Parathyroid adenoma (tissue), 2 donors: Measurements from ENCODE around the gene OR11G2.
"Not testable (repeated sequence)": the region's sequence is repeated elsewhere in the genome, so short reads cannot be mapped to it uniquely, and the experiment has no call there.

ENCODE experiments used
- H2AFZ ChIP-seq: fragments of 300-600 bp; sonication (generic); one replicate; pipeline ENCODE4 v1.7.0; 2017; ENCODE audit warnings: antibody characterized with exemption, mild to moderate bottlenecking
- H3K27ac ChIP-seq: fragments of 300-600 bp; sonication (generic); one replicate; pipeline ENCODE4 v1.7.0; 2017
- H3K27me3 ChIP-seq: fragments of 300-600 bp; sonication (generic); one replicate; pipeline ENCODE4 v1.7.0; 2017; ENCODE audit warnings: low read length; ENCODE audit not compliant: control insufficient read depth, insufficient read depth
- H3K36me3 ChIP-seq: fragments of 300-600 bp; sonication (generic); one replicate; pipeline ENCODE4 v1.7.0; 2017; ENCODE audit warnings: low read length; ENCODE audit not compliant: control insufficient read depth, insufficient read depth
- H3K4me1 ChIP-seq: fragments of 300-600 bp; sonication (generic); one replicate; pipeline ENCODE4 v1.7.0; 2017; ENCODE audit warnings: control low read depth
- H3K4me2 ChIP-seq: fragments of 300-600 bp; sonication (generic); one replicate; pipeline ENCODE4 v1.7.0; 2017; ENCODE audit warnings: low read length
- H3K4me3 ChIP-seq: fragments of 300-600 bp; sonication (generic); one replicate; pipeline ENCODE4 v1.7.0; 2017; ENCODE audit warnings: low read depth, low read length
- H3K79me2 ChIP-seq: fragments of 300-600 bp; sonication (generic); one replicate; pipeline ENCODE4 v1.7.0; 2017; ENCODE audit warnings: control low read depth
- H3K9ac ChIP-seq: fragments of 300-600 bp; sonication (generic); one replicate; pipeline ENCODE4 v1.7.0; 2017; ENCODE audit warnings: mild to moderate bottlenecking
- H3K9me3 ChIP-seq: fragments of 300-600 bp; sonication (generic); one replicate; pipeline ENCODE4 v1.7.0; 2017; ENCODE audit warnings: low read length; ENCODE audit not compliant: control insufficient read depth
- TF ChIP-seq, protein P1 (sequence below): fragments of 300-600 bp; sonication (generic); IDR thresholded peaks from one replicate; pipeline ENCODE4 v1.7.0; 2017; ENCODE audit warnings: antibody characterized with exemption, mild to moderate bottlenecking
- donor health status: primary hyperparathyroidism.

Gene OR11G2

DNA sequence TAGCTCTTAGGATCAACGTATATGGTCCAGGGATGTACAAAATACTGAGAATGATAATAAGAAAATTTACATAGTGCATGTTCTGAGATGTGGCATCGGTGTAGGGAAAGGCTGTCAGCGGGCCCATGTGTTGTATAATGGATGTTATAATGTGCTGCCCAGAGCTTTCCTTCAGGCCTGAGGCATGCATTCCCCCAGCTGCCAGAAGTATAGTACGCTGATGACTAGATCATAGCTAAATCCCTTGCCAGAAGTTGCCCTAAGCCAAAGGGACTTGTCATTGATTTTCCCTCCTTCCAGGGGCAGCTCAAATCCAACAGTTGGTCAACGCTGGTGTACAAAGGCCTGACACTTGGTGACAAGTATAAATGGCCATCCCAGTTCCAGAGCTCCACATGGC is 6.5 kb upstream of the OR11G2 start:
- Histone ChIP-seq H3K79me2 (no peaks in the 10 kb centered on the region), H3K9me3 (no peaks in the 10 kb centered on the region), H3K9ac (no peak overlapping the region), H3K4me2 (no peak overlapping the region), H3K36me3 (no peaks in the 10 kb centered on the region), H3K27ac (no peak overlapping the region), H2AFZ (no peak overlapping the region), H3K4me3 (no peak overlapping the region), H3K4me1 (no peaks in the 10 kb centered on the region), H3K27me3 (no peaks in the 10 kb centered on the region)
- TF ChIP-seq, protein P1, sequence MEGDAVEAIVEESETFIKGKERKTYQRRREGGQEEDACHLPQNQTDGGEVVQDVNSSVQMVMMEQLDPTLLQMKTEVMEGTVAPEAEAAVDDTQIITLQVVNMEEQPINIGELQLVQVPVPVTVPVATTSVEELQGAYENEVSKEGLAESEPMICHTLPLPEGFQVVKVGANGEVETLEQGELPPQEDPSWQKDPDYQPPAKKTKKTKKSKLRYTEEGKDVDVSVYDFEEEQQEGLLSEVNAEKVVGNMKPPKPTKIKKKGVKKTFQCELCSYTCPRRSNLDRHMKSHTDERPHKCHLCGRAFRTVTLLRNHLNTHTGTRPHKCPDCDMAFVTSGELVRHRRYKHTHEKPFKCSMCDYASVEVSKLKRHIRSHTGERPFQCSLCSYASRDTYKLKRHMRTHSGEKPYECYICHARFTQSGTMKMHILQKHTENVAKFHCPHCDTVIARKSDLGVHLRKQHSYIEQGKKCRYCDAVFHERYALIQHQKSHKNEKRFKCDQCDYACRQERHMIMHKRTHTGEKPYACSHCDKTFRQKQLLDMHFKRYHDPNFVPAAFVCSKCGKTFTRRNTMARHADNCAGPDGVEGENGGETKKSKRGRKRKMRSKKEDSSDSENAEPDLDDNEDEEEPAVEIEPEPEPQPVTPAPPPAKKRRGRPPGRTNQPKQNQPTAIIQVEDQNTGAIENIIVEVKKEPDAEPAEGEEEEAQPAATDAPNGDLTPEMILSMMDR = no peak

DNA sequence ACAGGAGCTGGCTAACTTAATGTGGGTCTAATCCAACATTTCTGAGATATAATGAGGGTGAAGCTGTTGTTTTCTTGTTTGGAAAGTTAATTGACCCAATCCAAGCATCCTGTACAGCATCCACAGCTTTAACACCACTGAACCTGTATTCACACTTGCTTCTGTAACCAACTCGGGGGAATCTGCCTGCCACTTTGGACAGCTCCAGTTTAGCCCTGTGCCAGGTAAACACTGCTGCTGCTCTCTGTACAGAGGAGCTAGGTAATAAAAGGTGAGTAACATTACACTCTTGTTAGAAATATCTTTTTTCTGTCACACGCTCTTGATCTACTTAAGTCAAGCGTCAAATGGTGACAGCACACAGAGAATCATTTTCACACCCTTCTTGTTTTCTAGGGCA is 700 bp downstream of the OR11G2 start:
- Histone ChIP-seq H3K9ac (no peak overlapping the region), H3K79me2 (no peaks in the 10 kb centered on the region), H3K9me3 (no peaks in the 10 kb centered on the region), H3K4me3 (no peak overlapping the region), H3K27me3 (no peaks in the 10 kb centered on the region), H3K4me1 (no peaks in the 10 kb centered on the region), H2AFZ (no peak overlapping the region), H3K36me3 (no peaks in the 10 kb centered on the region), H3K4me2 (no peak overlapping the region), H3K27ac (no peak overlapping the region)
- TF ChIP-seq, protein P1 = no peak

DNA sequence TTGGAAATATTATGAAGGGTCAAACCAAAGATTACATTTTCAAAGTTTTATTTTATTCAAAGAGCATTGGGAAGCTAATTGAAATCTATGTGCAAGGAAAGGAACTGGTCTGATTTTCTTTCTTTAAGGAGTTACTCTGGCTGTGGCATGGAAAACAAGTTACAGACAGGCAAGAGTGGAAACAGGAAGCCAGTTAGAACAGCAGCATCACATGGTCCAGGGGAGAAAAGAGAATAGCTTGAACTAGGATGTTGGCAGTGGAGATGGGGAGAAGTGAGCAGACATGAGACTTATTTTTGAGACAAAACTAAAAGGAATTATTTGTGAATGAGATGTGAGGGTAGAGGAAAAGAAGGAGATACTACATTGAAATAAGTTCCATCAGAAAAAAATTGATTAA is 3.4 kb downstream of the OR11G2 start:
- H2AFZ ChIP-seq = no peak overlapping the region
- H3K36me3 ChIP-seq = no peaks in the 10 kb centered on the region
- no peak overlapping the region for H3K27ac ChIP-seq
- H3K79me2 ChIP-seq = no peaks in the 10 kb centered on the region
- TF ChIP-seq, protein P1 = no peak
- no peak overlapping the region for H3K4me3 ChIP-seq
- H3K27me3 ChIP-seq = no peaks in the 10 kb centered on the region
- H3K4me1 ChIP-seq = no peaks in the 10 kb centered on the region
- no peak overlapping the region for H3K9ac ChIP-seq
- no peaks in the 10 kb centered on the region for H3K9me3 ChIP-seq
- no peak overlapping the region for H3K4me2 ChIP-seq

- H3K4me2 ChIP-seq, H3K27ac ChIP-seq, H3K4me1 ChIP-seq, H3K9me3 ChIP-seq, H3K9ac ChIP-seq, H3K79me2 ChIP-seq, H3K36me3 ChIP-seq, H2AFZ ChIP-seq, H3K27me3 ChIP-seq, H3K4me3 ChIP-seq: not testable (repeated sequence)
Measured at GRCh38 chr14:20195170-20195569, 4.5 kb downstream of the OR11G2 start.

DNA sequence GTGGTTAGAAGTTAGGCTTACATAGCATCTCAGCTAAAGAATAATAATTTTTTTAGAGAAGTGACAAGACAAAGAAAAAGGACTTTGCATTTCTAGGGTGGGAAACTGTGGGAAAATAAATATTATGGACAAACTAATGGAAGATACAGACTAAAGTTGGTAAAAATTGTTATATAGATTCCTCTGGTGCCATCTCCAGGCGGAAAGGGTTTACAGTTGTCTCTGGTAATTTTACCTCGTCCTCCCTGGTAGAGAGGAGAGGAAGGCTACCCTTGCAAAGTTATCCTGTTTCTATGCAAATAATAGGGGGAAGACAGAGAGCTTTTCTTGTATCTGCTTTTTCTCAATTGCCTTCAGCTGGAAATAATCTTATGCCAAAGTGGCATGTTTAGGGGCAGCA is 5.2 kb downstream of the OR11G2 start:
- H3K36me3 ChIP-seq = no peaks in the 10 kb centered on the region
- H3K4me1 ChIP-seq = no peaks in the 10 kb centered on the region
- TF ChIP-seq, protein P1 = no peak
- no peaks in the 10 kb centered on the region for H3K9me3 ChIP-seq
- H3K9ac ChIP-seq = no peak overlapping the region
- H3K4me2 ChIP-seq = no peak overlapping the region
- H3K4me3 ChIP-seq = no peak overlapping the region
- H3K27me3 ChIP-seq = no peaks in the 10 kb centered on the region
- no peaks in the 10 kb centered on the region for H3K79me2 ChIP-seq
- no peak overlapping the region for H2AFZ ChIP-seq
- H3K27ac ChIP-seq = no peak overlapping the region
